HG03139 (cell line): Measurements from ENCODE around the gene AKNA.
"Not testable (repeated sequence)": the region's sequence is repeated elsewhere in the genome, so short reads cannot be mapped to it uniquely, and the experiment has no call there.

Source experiments
- ATAC-seq: cut with Tn5 transposase; IDR thresholded peaks from one replicate; pipeline ENCODE4 v1.9.1; 2021; ENCODE audit not compliant: unreplicated experiment

Gene AKNA

GRCh38 chr9:114341991-114342390 is 45.8 kb downstream of the AKNA start:
- ATAC-seq, result no peak

- ATAC-seq, result no peak
Observed at GRCh38 chr9:114341152-114341830, 46.5 kb downstream of the AKNA start.

GRCh38 chr9:114339130-114339908 is 48.5 kb downstream of the AKNA start:
- ATAC-seq, result no peak

GRCh38 chr9:114338187-114338586 is 49.6 kb downstream of the AKNA start:
- ATAC-seq, result no peak

GRCh38 chr9:114336699-114337395 is 50.9 kb downstream of the AKNA start:
- no peak for ATAC-seq

GRCh38 chr9:114336157-114336556 is 51.6 kb downstream of the AKNA start:
- no peak for ATAC-seq

- ATAC-seq, result no peak
Observed at GRCh38 chr9:114335745-114336144, 52.0 kb downstream of the AKNA start.

GRCh38 chr9:114334490-114334889 is 53.3 kb downstream of the AKNA start:
- ATAC-seq, result no peak

- ATAC-seq, result not testable (repeated sequence)
Observed at GRCh38 chr9:114333718-114334117, 54.1 kb downstream of the AKNA start.

- not testable (repeated sequence) for ATAC-seq
Observed at GRCh38 chr9:114332474-114333040, 55.2 kb downstream of the AKNA start.

- not testable (repeated sequence) for ATAC-seq
Observed at GRCh38 chr9:114331229-114332195, 56.3 kb downstream of the AKNA start.

- ATAC-seq, result no peak
Observed at GRCh38 chr9:114330636-114331035, 57.1 kb downstream of the AKNA start.

GRCh38 chr9:114329625-114330022 is 58.2 kb downstream of the AKNA start, which contains the start of gene ORM2:
ORM2 (plus strand) TSS chr9:114329869; CDS start chr9:114329905, 36 bp downstream.
- ATAC-seq, result not testable (repeated sequence)

GRCh38 chr9:114328937-114329624 is 58.7 kb downstream of the AKNA start:
- ATAC-seq, result not testable (repeated sequence)

- not testable (repeated sequence) for ATAC-seq
Observed at GRCh38 chr9:114328357-114328820, 59.4 kb downstream of the AKNA start.

- ATAC-seq, result no peak
Observed at GRCh38 chr9:114327749-114328148, 60.0 kb downstream of the AKNA start.

- not testable (repeated sequence) for ATAC-seq
Observed at GRCh38 chr9:114325684-114326254, 62.0 kb downstream of the AKNA start.

- not testable (repeated sequence) for ATAC-seq
Observed at GRCh38 chr9:114324965-114325364, 62.8 kb downstream of the AKNA start.

GRCh38 chr9:114324492-114324891 is 63.3 kb downstream of the AKNA start:
- no peak for ATAC-seq
